ENCODE measurements around the gene UPP1. TPM values are rescaled to one million over a fixed set of nuclear protein-coding genes. Genes with fewer than 3 reads are reported as not detected.

Gene UPP1
- total RNA-seq, 1 donor from 2014 or later = 68.9 TPM

DNA sequence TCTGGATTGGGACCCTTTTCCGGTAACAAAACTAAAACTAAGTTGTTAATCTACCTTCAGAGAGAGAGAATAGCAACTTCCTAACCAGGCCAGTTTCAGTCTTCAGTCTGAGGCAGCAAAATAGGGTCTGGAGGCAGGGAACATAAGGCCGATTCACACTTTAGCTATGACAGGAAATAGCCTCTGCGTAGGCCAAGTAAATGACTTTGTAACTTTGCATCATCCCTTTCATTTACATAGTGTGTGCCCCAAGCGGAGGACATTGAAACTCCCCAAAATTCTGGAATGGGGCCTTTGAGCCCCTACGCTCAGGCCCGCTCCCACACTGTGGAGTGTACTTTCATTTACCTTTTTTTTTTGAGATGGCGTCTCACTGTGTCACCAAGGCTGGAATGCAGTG, 1.7 kb upstream of the UPP1 start:
- Histone ChIP-seq H3K9me3 (no peaks in the 10 kb centered on the region), H3K36me3 (peaks cover 3% of the 10 kb centered on the region), H3K27ac (peak overlapping the region; percentile 92), H3K4me1 (peaks cover 48% of the 10 kb centered on the region), H3K4me3 (no peak overlapping the region), H3K27me3 (no peaks in the 10 kb centered on the region)
- TF ChIP-seq, protein P1, sequence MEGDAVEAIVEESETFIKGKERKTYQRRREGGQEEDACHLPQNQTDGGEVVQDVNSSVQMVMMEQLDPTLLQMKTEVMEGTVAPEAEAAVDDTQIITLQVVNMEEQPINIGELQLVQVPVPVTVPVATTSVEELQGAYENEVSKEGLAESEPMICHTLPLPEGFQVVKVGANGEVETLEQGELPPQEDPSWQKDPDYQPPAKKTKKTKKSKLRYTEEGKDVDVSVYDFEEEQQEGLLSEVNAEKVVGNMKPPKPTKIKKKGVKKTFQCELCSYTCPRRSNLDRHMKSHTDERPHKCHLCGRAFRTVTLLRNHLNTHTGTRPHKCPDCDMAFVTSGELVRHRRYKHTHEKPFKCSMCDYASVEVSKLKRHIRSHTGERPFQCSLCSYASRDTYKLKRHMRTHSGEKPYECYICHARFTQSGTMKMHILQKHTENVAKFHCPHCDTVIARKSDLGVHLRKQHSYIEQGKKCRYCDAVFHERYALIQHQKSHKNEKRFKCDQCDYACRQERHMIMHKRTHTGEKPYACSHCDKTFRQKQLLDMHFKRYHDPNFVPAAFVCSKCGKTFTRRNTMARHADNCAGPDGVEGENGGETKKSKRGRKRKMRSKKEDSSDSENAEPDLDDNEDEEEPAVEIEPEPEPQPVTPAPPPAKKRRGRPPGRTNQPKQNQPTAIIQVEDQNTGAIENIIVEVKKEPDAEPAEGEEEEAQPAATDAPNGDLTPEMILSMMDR (IDR thresholded peaks at IDR 0.05) = no peak
- ATAC-seq (no peak), DNase-seq (no peak)
- intact Hi-C loops (cut with DNase I) = no loop called here

DNA sequence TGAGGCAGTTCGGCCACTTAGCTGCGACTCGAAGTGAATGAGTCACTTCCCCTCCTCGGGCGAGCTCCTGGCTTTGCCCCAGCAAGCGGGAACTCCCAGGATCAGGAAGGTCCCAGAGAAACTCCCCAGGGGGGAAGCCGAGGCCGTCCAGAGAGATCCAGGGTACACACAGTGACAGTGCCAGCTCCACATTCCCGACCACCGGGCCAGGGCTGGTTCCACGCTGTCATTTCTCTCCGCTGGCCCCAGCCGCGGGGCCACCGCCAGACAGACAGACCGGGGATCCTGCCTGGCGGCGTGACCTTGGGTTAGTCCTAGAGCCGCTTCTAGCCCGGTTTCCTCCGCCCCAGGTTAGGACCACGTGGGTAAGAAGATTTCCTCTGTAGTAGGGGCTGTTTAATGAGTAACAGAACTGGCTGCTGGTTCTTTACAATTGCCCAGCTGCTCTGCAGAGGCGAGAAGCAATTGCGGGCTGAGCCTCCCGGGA, 463 bp upstream of the UPP1 start:
- peak; percentile 76 for ATAC-seq
- Histone ChIP-seq H3K4me1 (peaks cover 48% of the 10 kb centered on the region), H3K36me3 (peaks cover 13% of the 10 kb centered on the region), H3K27ac (peak overlapping the region; percentile 92), H3K27me3 (no peaks in the 10 kb centered on the region), H3K4me3 (peak overlapping the region; percentile 85), H3K9me3 (no peaks in the 10 kb centered on the region)
- TF ChIP-seq, protein P1 (IDR thresholded peaks at IDR 0.05) = no peak
- intact Hi-C loops (cut with DNase I) = no loop called here
- DNase-seq = peak; percentile 97

DNA sequence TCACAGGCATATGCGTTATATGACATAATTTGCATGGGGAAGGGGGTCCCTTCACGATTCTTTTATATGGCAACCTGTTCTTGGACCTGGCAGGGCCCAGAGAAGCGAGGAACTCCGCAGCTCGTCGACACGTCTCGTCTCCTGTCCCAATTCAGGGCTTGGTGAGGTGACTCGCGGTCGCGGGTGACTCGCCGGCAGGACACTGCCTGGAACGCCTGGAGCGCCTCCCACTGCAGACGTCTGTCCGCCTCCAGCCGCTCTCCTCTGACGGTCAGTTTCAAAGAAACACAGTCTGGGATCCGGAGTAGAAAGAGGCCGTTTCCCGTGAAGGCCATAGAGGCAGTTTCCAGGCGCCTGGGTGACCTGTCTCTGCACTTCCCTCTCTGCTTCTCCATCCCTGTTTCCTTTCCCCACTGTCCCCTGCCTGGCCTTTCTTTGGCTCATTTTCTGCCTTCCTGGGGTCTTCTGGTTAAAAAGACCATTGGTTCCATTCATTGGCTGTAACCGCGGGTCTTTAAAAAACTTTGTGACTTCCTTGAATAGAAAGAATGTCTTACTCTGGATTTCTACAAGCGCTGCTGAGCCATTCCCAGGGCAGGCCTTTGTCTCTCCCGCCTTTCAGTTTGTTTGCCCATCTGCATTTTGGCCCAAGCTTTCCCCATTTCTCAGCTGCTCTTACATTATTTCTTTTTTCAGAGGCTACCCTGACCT, 1.2 kb downstream of the UPP1 start:
- H3K36me3 ChIP-seq = peaks cover 30% of the 10 kb centered on the region
- DNase-seq = peak; percentile 82
- H3K9me3 ChIP-seq = no peaks in the 10 kb centered on the region
- H3K27me3 ChIP-seq = no peaks in the 10 kb centered on the region
- H3K4me3 ChIP-seq = peak overlapping the region; percentile 85
- TF ChIP-seq, protein P1 (IDR thresholded peaks at IDR 0.05) = no peak
- H3K27ac ChIP-seq = peak overlapping the region; percentile 92
- peak; percentile 1 for ATAC-seq
- H3K4me1 ChIP-seq = peaks cover 44% of the 10 kb centered on the region
- intact Hi-C loops (cut with DNase I) = no loop called here

DNA sequence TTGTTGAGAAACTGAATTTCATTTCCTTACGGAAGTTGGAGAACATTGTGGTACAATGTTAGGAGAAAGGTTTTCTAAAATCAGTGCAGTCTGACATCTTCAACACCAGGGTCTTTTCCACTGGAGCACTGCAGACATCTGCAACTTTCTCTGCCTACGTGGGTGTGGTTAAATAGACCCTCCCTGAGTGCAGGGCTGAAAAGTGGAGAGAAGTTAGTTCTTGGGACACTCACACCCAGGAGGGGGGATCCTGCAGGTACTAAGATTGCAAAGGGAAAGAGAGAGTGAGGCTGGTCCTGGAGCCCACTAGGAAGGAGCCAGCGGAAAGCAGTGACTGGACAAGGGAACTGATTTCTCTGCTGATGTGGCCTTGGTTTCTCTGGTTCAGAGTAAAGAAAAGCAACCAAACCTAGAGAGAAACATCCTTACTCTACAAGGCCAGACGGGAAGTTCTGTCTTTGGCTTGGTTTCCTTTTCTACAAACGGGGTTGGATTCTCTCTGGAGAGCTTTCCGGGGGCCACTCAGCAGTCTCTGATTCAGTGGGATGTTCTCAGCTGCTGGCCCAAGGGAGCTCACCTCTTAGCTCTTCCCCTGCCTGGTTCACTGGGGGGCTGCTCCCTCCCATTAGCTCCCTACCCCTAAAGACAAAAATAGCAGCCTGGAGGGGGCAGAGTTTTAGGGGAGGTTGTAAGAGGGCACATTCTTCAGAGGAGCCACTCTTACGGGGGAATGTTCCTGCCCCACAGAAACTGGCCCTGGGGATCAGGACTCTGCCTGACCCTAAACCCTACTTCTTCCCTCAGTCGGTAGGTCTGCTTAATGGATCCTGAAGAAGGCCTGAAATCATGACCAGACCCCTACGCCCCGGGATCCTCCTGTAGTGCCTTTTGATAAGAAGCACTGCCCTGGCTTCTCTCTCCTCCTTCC, 2.7 kb downstream of the UPP1 start:
- TF ChIP-seq, protein P1 (IDR thresholded peaks at IDR 0.05) = no peak
- Histone ChIP-seq H3K27me3 (no peaks in the 10 kb centered on the region), H3K4me1 (peaks cover 50% of the 10 kb centered on the region), H3K27ac (no peak overlapping the region), H3K36me3 (peaks cover 44% of the 10 kb centered on the region), H3K4me3 (no peak overlapping the region), H3K9me3 (no peaks in the 10 kb centered on the region)
- ATAC-seq (no peak), DNase-seq (no peak)
- intact Hi-C loops (cut with DNase I) = no loop called here

DNA sequence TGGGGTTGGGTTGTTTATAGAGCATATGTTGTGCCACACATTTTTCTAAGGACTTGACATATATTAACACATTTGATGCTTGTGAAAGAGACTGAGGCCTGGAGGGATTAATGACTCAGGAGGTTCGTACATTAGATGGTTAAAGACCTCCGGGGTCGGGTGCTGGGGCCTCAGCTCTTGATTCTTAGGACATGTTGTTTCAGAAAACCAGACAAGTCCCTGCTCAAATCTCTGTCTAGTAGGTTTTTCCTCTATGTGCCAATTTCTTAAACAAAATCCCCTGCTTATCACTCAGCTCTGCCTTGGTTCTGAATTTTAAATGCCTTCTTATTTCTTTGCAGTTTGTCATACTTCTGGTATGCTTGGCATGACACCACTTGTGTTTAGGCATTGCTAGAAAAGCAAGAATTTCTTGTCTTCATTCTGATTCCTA, 5.8 kb downstream of the UPP1 start:
- peaks cover 71% of the 10 kb centered on the region for H3K36me3 ChIP-seq
- H3K4me1 ChIP-seq = peaks cover 49% of the 10 kb centered on the region
- DNase-seq (no peak), ATAC-seq (peak; percentile 2)
- H3K27me3 ChIP-seq = no peaks in the 10 kb centered on the region
- intact Hi-C loops (cut with DNase I) = no loop called here
- TF ChIP-seq, protein P1 (IDR thresholded peaks at IDR 0.05) = no peak
- no peaks in the 10 kb centered on the region for H3K9me3 ChIP-seq
- no peak overlapping the region for H3K4me3 ChIP-seq
- H3K27ac ChIP-seq = no peak overlapping the region

All from upper lobe of right lung (tissue), 1 donor.